Sigmoid colon (tissue), 3 donors: ENCODE results near the gene CSNK1A1.
"Not testable (repeated sequence)": the region's sequence is repeated elsewhere in the genome, so short reads cannot be mapped to it uniquely, and the experiment has no call there.

Source experiments
- POLR2A ChIP-seq, 2 donors: fragments of 450-650 bp; IDR thresholded peaks; one replicate each; pipeline ENCODE4 v1.6.1; 2016; ENCODE audit warnings: antibody characterized with exemption in 2 of 2, mild to moderate bottlenecking in 2 of 2, moderate library complexity in 2 of 2
- TF ChIP-seq, protein P1 (sequence below), 4 experiments: fragments of 450-650 bp in 3 of 4; fragments of 200-600 bp in 1 of 4; IDR thresholded peaks; one replicate each; pipeline ENCODE4 v1.5.1; 2016 to 2019; ENCODE audit warnings: antibody characterized with exemption in 4 of 4, mild to moderate bottlenecking in 3 of 4, moderate library complexity in 2 of 4

DNA sequence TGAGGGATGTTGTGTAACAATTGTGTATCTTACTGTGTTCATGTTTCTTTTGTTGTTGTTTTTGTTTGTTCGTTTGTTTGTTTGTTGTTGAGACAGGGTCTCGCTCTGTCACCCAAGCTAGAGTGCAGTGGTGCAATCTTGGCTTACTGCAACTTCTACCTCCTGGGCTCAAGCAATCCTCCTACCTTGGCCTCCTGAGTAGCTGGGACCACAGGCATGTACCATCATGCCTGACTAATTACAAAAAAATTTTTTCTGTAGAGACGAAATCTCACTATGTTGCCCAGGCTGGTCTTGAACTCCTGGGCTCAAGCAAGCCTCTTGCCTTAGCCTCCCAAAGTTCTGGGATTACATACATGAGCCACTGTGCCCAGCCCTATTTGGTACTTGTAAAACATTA, 43.9 kb upstream of the CSNK1A1 start:
- TF ChIP-seq, protein P1, sequence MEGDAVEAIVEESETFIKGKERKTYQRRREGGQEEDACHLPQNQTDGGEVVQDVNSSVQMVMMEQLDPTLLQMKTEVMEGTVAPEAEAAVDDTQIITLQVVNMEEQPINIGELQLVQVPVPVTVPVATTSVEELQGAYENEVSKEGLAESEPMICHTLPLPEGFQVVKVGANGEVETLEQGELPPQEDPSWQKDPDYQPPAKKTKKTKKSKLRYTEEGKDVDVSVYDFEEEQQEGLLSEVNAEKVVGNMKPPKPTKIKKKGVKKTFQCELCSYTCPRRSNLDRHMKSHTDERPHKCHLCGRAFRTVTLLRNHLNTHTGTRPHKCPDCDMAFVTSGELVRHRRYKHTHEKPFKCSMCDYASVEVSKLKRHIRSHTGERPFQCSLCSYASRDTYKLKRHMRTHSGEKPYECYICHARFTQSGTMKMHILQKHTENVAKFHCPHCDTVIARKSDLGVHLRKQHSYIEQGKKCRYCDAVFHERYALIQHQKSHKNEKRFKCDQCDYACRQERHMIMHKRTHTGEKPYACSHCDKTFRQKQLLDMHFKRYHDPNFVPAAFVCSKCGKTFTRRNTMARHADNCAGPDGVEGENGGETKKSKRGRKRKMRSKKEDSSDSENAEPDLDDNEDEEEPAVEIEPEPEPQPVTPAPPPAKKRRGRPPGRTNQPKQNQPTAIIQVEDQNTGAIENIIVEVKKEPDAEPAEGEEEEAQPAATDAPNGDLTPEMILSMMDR (IDR thresholded peaks at IDR 0.05), result not testable (repeated sequence)
- not testable (repeated sequence) for TF ChIP-seq POLR2A (IDR thresholded peaks at IDR 0.05)
